GM21737 (cell line): ENCODE data around the gene TSEN34.
"Not testable (repeated sequence)": the region's sequence is repeated elsewhere in the genome, so short reads cannot be mapped to it uniquely, and the experiment has no call there.

Experiments used
- ATAC-seq: cut with Tn5 transposase; IDR thresholded peaks from one replicate; pipeline ENCODE4 v1.9.1; 2021; ENCODE audit warnings: mild to moderate bottlenecking, moderate library complexity; ENCODE audit not compliant: unreplicated experiment

Gene TSEN34

GRCh38 chr19:54160182-54160811, 30.8 kb upstream of the TSEN34 start:
- no peak for ATAC-seq

- no peak for ATAC-seq
Measured at GRCh38 chr19:54160854-54161253, 30.3 kb upstream of the TSEN34 start.

- ATAC-seq, result no peak
Measured at GRCh38 chr19:54162241-54162805, 28.8 kb upstream of the TSEN34 start.

GRCh38 chr19:54162884-54163283, 28.2 kb upstream of the TSEN34 start:
- ATAC-seq, result no peak

- ATAC-seq, result no peak
Measured at GRCh38 chr19:54164369-54165068, 26.6 kb upstream of the TSEN34 start.

- ATAC-seq, result no peak
Measured at GRCh38 chr19:54165222-54165621, 25.9 kb upstream of the TSEN34 start.

- no peak for ATAC-seq
Measured at GRCh38 chr19:54168174-54168917, 22.8 kb upstream of the TSEN34 start.

- no peak for ATAC-seq
Measured at GRCh38 chr19:54169149-54169740, 21.9 kb upstream of the TSEN34 start.

- ATAC-seq, result not testable (repeated sequence)
Measured at GRCh38 chr19:54171736-54172431, 19.2 kb upstream of the TSEN34 start.

GRCh38 chr19:54172471-54173358, 18.4 kb upstream of the TSEN34 start, which contains the start of gene TMC4:
TSS of gene TMC4 (minus strand) at chr19:54173160. CDS start at chr19:54173117, 43 bp downstream.
- ATAC-seq, result no peak

GRCh38 chr19:54173359-54173699, 17.8 kb upstream of the TSEN34 start:
- ATAC-seq, result no peak

- no peak for ATAC-seq
Measured at GRCh38 chr19:54173951-54174834, 16.9 kb upstream of the TSEN34 start.

GRCh38 chr19:54178581-54179261, 12.4 kb upstream of the TSEN34 start:
- no peak for ATAC-seq

GRCh38 chr19:54179262-54179852, 11.8 kb upstream of the TSEN34 start:
- ATAC-seq, result no peak

GRCh38 chr19:54179921-54180461, 11.1 kb upstream of the TSEN34 start:
- ATAC-seq, result no peak

GRCh38 chr19:54180691-54181091, 10.4 kb upstream of the TSEN34 start:
- no peak for ATAC-seq

- ATAC-seq, result not testable (repeated sequence)
Measured at GRCh38 chr19:54181894-54182293, 9.2 kb upstream of the TSEN34 start.
